SK-N-SH treated with all-trans-retinoic acid at 6 μM for 48 hours (cell line): ENCODE results near the gene MTTP.

Experiments
- ATAC-seq: fragments of 200-7000 bp; cut with Tn5 transposase; 3 replicates; pipeline ENCODE4 v1.9.1; 2020; ENCODE audit warnings: mild to moderate bottlenecking, moderate library complexity
- ARNTL ChIP-seq: fragments of 450-650 bp; formaldehyde crosslinking; IDR thresholded peaks from 2 replicates; pipeline ENCODE4 v1.5.0; 2020; ENCODE audit warnings: low read depth, mild to moderate bottlenecking, moderate library complexity, borderline replicate concordance
- BACH2 ChIP-seq: fragments of 250-450 bp; sonication (Bioruptor Pico); IDR thresholded peaks from 2 replicates; pipeline ENCODE4 v1.9.0; 2021; ENCODE audit warnings: mild to moderate bottlenecking, borderline replicate concordance
- CREB5 ChIP-seq: fragments of 250-450 bp; sonication (Bioruptor Pico); IDR thresholded peaks from 2 replicates; pipeline ENCODE4 v1.5.1; 2020; ENCODE audit warnings: low read depth, mild to moderate bottlenecking, moderate library complexity
- CSRNP3 ChIP-seq: fragments of 250-450 bp; sonication (Bioruptor Pico); IDR thresholded peaks from 2 replicates; pipeline ENCODE4 v1.5.1; 2021; ENCODE audit warnings: mild to moderate bottlenecking, moderate library complexity
- ESRRG ChIP-seq: fragments of 250-450 bp; sonication (Bioruptor Pico); IDR thresholded peaks from 2 replicates; pipeline ENCODE4 v1.6.1; 2021; ENCODE audit warnings: mild to moderate bottlenecking
- GLIS3 ChIP-seq: fragments of 250-450 bp; sonication (Bioruptor Pico); IDR thresholded peaks from 2 replicates; pipeline ENCODE4 v1.5.0; 2020; ENCODE audit warnings: mild to moderate bottlenecking, moderate library complexity
- OSR1 ChIP-seq: fragments of 250-450 bp; sonication (Bioruptor Pico); IDR thresholded peaks from 2 replicates; pipeline ENCODE4 v1.8.0; 2022; ENCODE audit warnings: moderate library complexity, mild to moderate bottlenecking, inconsistent platforms
- PATZ1 ChIP-seq: fragments of 250-450 bp; sonication (Bioruptor Pico); IDR thresholded peaks from 2 replicates; pipeline ENCODE4 v1.8.0; 2020; ENCODE audit warnings: mild to moderate bottlenecking, moderate library complexity, borderline replicate concordance
- PPARA ChIP-seq: fragments of 250-450 bp; sonication (Bioruptor Pico); IDR thresholded peaks from 2 replicates; pipeline ENCODE4 v1.5.0; 2020; ENCODE audit warnings: mild to moderate bottlenecking, borderline replicate concordance
- RARB ChIP-seq: fragments of 250-450 bp; sonication (Bioruptor Pico); IDR thresholded peaks from 2 replicates; pipeline ENCODE4 v1.8.0; 2021; ENCODE audit warnings: mild to moderate bottlenecking, moderate library complexity
- SNAI2 ChIP-seq: fragments of 250-450 bp; sonication (Bioruptor Pico); IDR thresholded peaks from 2 replicates; pipeline ENCODE4 v1.5.0; 2020; ENCODE audit warnings: mild to moderate bottlenecking, moderate library complexity
- TOX ChIP-seq: fragments of 250-450 bp; sonication (Bioruptor Pico); IDR thresholded peaks from 2 replicates; pipeline ENCODE4 v1.8.0; 2021; ENCODE audit warnings: mild to moderate bottlenecking, moderate library complexity, borderline replicate concordance
- TSHZ2 ChIP-seq: fragments of 250-450 bp; sonication (Bioruptor Pico); IDR thresholded peaks from 2 replicates; pipeline ENCODE4 v1.5.0; 2020; ENCODE audit warnings: mild to moderate bottlenecking, moderate library complexity
- ZC3H10 ChIP-seq: fragments of 250-450 bp; sonication (Bioruptor Pico); IDR thresholded peaks from 2 replicates; pipeline ENCODE4 v1.5.1; 2021; ENCODE audit warnings: mild to moderate bottlenecking, moderate library complexity
- ZFP3 ChIP-seq: fragments of 250-450 bp; sonication (Bioruptor Pico); IDR thresholded peaks from 2 replicates; pipeline ENCODE4 v1.5.0; 2020; ENCODE audit warnings: mild to moderate bottlenecking, moderate library complexity
- ZFP30 ChIP-seq: fragments of 450-650 bp; formaldehyde crosslinking; IDR thresholded peaks from 2 replicates; pipeline ENCODE4 v1.5.0; 2022; ENCODE audit warnings: mild to moderate bottlenecking, moderate library complexity
- ZNF565 ChIP-seq: fragments of 450-650 bp; formaldehyde crosslinking; conservative IDR thresholded peaks from 2 replicates; pipeline ENCODE4 v1.5.0; 2020; ENCODE audit warnings: low read depth, mild to moderate bottlenecking, moderate library complexity
- ZNF8 ChIP-seq: fragments of 450-650 bp; formaldehyde crosslinking; IDR thresholded peaks from 2 replicates; pipeline ENCODE4 v1.5.0; 2020; ENCODE audit warnings: mild to moderate bottlenecking, moderate library complexity

MTTP gene

GRCh38 chr4:99628040-99628439, 53.4 kb downstream of the MTTP start:
- ATAC-seq: no peak

GRCh38 chr4:99629962-99630554, 55.4 kb downstream of the MTTP start:
- TF ChIP-seq OSR1 (CRISPR knock-in tag): no peak
- TF ChIP-seq ZNF8 (CRISPR knock-in tag): no peak
- ATAC-seq: no peak

More at GRCh38 chr4:99628040-99628439, 53.4 kb downstream of the MTTP start:
- TF ChIP-seq ZFP3 (CRISPR knock-in tag) (no peak), ARNTL (CRISPR knock-in tag) (no peak), SNAI2 (no peak), TSHZ2 (no peak), ZC3H10 (CRISPR knock-in tag) (no peak), TOX (CRISPR knock-in tag) (no peak), ESRRG (CRISPR knock-in tag) (no peak), RARB (no peak), ZNF565 (CRISPR knock-in tag) (no peak), BACH2 (CRISPR knock-in tag) (no peak), PPARA (no peak), CREB5 (CRISPR knock-in tag) (no peak), ZFP30 (CRISPR knock-in tag) (no peak), PATZ1 (CRISPR knock-in tag) (no peak), OSR1 (CRISPR knock-in tag) (no peak)

- ATAC-seq: no peak
- TF ChIP-seq SNAI2 (no peak), ZNF8 (CRISPR knock-in tag) (no peak)
Measured at GRCh38 chr4:99630857-99631360, 56.3 kb downstream of the MTTP start.

- no peak for TF ChIP-seq ARNTL (CRISPR knock-in tag)
- no peak for TF ChIP-seq ESRRG (CRISPR knock-in tag)
- no peak for TF ChIP-seq ZC3H10 (CRISPR knock-in tag)
- no peak for TF ChIP-seq PPARA
- TF ChIP-seq GLIS3 (CRISPR knock-in tag): no peak
- no peak for TF ChIP-seq CSRNP3
- TF ChIP-seq CREB5 (CRISPR knock-in tag): no peak
- no peak for TF ChIP-seq PATZ1 (CRISPR knock-in tag)
- ATAC-seq: no peak
Measured at GRCh38 chr4:99633772-99634171, 59.1 kb downstream of the MTTP start.
